GM21529 (cell line): ENCODE measurements around the gene ANKS1B.
"Not testable (repeated sequence)": the region's sequence is repeated elsewhere in the genome, so short reads cannot be mapped to it uniquely, and the experiment has no call there.

Experiments
- ATAC-seq: cut with Tn5 transposase; IDR thresholded peaks from one replicate; pipeline ENCODE4 v1.9.1; 2021; ENCODE audit not compliant: unreplicated experiment

Gene ANKS1B

GRCh38 chr12:98852181-98852580, 1132.6 kb downstream of the ANKS1B start:
- ATAC-seq, result no peak

DNA sequence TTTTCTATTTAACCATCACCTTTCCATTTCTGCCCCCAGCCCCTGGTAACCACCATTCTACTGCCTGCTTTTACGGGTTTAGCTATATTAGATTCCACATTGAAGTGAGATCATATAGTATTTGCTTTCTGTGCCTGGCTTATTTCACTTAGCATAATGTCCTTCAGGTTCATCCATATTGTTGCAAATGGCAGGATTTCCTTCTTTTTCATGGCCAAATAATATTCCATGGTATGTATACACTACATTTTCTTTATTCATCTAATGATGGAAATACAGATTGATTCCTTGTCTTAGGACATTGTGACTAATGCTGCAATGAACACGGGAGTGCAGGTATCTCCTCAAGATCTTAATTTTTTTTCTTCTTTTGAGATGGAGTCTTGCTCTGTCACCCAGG, 1137.5 kb downstream of the ANKS1B start:
- no peak for ATAC-seq

DNA sequence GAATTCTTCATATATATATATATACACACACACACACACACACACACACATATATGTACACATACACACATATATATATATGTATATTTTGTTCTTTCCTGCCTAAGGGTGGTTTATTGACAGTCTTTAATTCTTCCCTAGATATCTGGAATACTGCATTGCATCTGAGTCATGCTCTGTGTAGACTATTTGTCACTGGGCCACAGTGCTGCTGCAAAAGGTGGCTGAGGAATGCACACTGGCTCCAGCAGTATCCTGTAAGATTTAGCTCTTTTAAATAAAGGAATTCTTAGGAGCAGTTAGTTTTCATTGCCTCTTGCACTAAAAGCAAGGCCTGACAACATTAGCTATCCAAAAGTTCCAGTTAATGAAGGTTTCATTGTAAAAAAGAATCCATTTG, 1138.8 kb downstream of the ANKS1B start:
- ATAC-seq, result no peak

- ATAC-seq, result no peak
Measured at GRCh38 chr12:98840325-98840724, 1144.4 kb downstream of the ANKS1B start.

GRCh38 chr12:98838231-98838647, 1146.5 kb downstream of the ANKS1B start:
- no peak for ATAC-seq

DNA sequence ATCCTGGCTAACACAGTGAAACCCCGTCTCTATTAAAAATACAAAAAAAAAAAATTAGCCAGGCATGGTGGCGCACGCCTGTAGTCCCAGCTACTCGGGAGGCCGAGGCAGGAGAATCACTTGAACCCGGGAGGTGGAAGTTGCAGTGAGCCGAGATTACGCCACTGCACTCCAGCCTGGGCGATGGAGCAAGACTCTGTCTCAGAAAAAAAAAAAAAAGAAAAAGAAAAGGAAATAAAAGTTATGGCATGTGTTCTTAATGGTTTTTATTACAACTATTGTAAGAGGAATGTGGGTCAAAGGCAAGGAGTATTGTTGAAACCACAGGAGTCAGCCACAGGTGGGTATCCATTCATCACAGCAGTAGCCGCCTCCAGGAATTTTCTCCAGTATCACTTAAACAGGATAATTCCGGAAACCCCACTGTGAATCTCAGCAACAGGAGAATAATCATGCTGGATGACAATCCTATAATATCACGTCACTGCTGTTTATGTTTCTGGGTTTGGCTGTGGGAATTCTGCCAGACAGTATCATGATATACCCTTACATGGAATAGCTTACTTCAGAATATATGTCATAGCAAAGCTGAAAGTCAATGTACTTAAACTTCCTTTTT, 1147.5 kb downstream of the ANKS1B start:
- not testable (repeated sequence) for ATAC-seq

- ATAC-seq, result no peak
Measured at GRCh38 chr12:98830657-98831056, 1154.1 kb downstream of the ANKS1B start.

GRCh38 chr12:98828802-98829600, 1155.7 kb downstream of the ANKS1B start:
- no peak for ATAC-seq

- ATAC-seq, result no peak
Measured at GRCh38 chr12:98823012-98823411, 1161.7 kb downstream of the ANKS1B start.

DNA sequence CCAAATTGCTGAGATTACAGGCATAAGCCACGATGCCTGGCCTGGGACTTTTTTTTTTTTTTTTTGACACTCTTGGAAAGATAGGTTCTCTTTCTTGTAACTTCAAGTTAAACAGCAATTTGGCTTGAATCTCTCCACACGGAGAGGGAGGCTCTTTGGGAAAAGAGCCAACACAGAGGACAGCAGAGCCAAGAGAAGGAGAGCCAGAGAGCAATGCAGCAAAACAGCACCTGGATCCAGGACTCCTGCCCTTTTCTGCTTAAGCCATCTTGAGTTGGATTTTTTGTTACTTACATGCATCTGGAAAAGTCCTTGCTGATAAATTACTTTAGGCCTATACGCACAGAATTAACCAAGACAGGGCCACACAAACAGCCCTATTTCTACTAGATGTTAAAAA, 1162.9 kb downstream of the ANKS1B start:
- no peak for ATAC-seq

DNA sequence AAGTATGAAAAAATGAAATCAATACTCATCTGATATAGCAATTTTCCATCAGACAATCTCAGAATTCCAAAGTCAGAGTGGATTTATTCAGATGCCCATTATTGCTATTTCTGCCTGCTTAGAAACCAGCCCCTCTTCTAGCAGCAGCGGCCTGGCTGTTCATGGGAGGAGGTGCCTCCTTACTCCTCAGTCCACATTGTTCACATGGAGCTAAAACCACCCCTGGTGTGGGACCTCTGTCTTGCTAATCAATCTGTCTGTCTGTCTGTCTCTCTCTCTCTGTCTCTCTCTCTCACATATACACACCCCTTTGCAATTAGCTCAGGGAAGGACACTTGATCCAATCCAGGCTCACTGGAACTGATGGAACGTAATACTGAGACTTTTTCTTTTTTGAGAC, 1163.5 kb downstream of the ANKS1B start:
- ATAC-seq, result no peak

DNA sequence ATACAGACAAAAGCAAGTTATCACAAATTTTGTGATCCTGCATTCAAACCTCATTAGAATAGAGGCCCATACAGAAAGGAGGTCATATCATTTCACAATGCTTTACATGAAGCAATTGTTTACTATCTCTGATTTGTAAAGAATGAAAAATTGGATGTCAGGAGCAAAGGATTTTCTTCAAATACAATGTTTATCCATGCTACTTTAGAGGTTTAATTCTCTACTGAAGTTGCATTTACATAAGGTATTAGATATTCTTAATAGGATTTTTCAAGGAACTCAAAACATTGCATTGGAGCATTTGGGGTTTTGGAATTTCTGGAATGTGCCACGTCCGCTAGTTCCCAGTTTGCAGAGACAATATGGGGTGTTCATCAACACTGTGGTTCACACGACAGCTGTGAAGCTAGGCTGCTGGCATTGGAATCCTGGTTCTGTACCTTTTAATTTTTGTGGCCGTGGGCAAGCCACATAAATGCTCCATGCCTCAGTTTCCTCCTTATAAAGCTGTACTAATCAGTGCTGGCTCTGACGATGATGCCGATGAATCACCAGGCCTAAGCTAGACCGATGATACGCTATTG, 1164.8 kb downstream of the ANKS1B start:
- no peak for ATAC-seq

- ATAC-seq, result no peak
Measured at GRCh38 chr12:98819071-98819470, 1165.7 kb downstream of the ANKS1B start.

DNA sequence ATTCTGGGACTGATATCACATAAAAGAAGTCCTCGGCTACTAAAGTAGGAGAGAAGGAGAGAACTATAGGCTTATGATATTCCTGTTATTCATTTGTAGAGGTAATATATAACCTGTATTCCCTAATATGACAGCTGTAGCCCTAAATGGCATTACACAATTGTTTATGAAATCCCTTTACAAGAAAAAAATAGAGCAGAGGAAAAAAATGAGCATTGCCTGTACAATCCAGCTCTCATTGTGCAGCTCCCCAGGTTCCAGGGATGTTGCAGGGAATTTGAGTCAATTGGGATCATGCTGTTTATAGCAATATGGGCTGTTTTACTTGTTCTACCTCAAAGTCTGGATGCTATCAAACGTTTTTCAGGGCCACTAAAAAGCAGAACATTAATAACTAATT, 1166.5 kb downstream of the ANKS1B start:
- ATAC-seq, result no peak

DNA sequence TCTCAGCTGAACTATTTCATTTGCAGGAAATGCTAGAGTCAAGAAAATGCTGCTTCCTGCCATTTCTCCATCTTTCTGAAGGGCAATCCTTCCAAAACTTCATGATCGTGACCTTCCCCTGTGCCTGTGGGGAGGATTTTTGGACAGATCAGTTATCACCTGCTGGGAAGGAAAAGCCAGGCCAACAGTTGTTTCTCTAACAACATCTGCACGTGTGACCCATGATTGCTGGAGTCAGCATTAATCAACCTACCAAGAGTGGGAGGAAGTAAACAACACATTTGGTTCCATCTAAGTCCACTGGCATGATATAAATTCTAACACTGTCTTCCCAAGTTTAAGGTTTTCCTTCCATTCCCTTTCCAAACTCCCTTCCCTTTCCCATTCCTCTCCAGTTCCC, 1167.0 kb downstream of the ANKS1B start:
- ATAC-seq, result no peak

GRCh38 chr12:98816720-98817119, 1168.0 kb downstream of the ANKS1B start:
- no peak for ATAC-seq

- no peak for ATAC-seq
Measured at GRCh38 chr12:98814254-98814653, 1170.5 kb downstream of the ANKS1B start.

- no peak for ATAC-seq
Measured at GRCh38 chr12:98812225-98812624, 1172.5 kb downstream of the ANKS1B start.

GRCh38 chr12:98808243-98808875, 1176.4 kb downstream of the ANKS1B start:
- ATAC-seq, result no peak

- no peak for ATAC-seq
Measured at GRCh38 chr12:98807187-98807586, 1177.5 kb downstream of the ANKS1B start.

- no peak for ATAC-seq
Measured at GRCh38 chr12:98803468-98804209, 1181.1 kb downstream of the ANKS1B start.
